ENCODE data around the gene ASB15. TPM values are rescaled to one million over a fixed set of nuclear protein-coding genes. Genes with fewer than 3 reads are reported as not detected.
A peak's percentile ranks its signal among the peaks of the same experiment; 100 is the strongest.

The ASB15 gene
- polyA plus RNA-seq, 2 of the 4 experiments (the other 2 are of a cell fraction): not detected

- TF ChIP-seq ZSCAN20 (CRISPR knock-in tag; IDR thresholded peaks at IDR 0.05): no peak
- no peak for TF ChIP-seq E2F6 (IDR thresholded peaks at IDR 0.05; ENCODE audit: borderline replicate concordance, low read depth)
- no peak for TF ChIP-seq JUNB (IDR thresholded peaks at IDR 0.05)
- TF ChIP-seq NR3C1 (IDR thresholded peaks at IDR 0.05): no peak
- no peak for TF ChIP-seq CHD2 (IDR thresholded peaks at IDR 0.05; ENCODE audit: low read length, partially characterized antibody)
- TF ChIP-seq RFX5 (IDR thresholded peaks at IDR 0.05): no peak
- no peak for TF ChIP-seq TFCP2L1 (CRISPR knock-in tag; IDR thresholded peaks at IDR 0.05)
- no peak for TF ChIP-seq PHF8 (IDR thresholded peaks at IDR 0.05; ENCODE audit: borderline replicate concordance, low read depth)
- no peak for TF ChIP-seq EHF (CRISPR knock-in tag; IDR thresholded peaks at IDR 0.05)
- TF ChIP-seq HES2 (IDR thresholded peaks at IDR 0.05): no peak
- no peak for TF ChIP-seq RNF2 (IDR thresholded peaks at IDR 0.05; ENCODE audit: borderline replicate concordance, low read depth)
- TF ChIP-seq CEBPB (IDR thresholded peaks at IDR 0.05): no peak
- TF ChIP-seq RAD21 (conservative IDR thresholded peaks at IDR 0.05 in 1 of 2, IDR thresholded peaks at IDR 0.05 in 1 of 2): no peak
- no peak for TF ChIP-seq HDAC2 (IDR thresholded peaks at IDR 0.05)
- no peak for TF ChIP-seq POLR2A (IDR thresholded peaks at IDR 0.05; ENCODE audit: low read length)
- ATAC-seq: no peak
- ChIA-PET POLR2A (no interaction called here), CTCF (interaction anchor here (0.6 kb wide), 2 partner anchors 115 to 166 kb away, joined by 3 to 4 read pairs; no protein-coding TSS in a partner anchor)
- Histone ChIP-seq H3K27ac (no peak overlapping the region), H3K4me3 (no peak overlapping the region), H3K4me1 (no peaks in the 10 kb centered on the region), H3K9me3 (no peaks in the 10 kb centered on the region), H3K4me2 (no peak overlapping the region)
- WGBS (ENCODE audit: missing lambda C conversion rate): 50% methylated on average over 6 of the region's 6 CpGs
- no peak for FAIRE-seq
- DNase-seq (ENCODE audit: low read depth in 1 of 2, low spot score in 1 of 2): no peak
Observed at GRCh38 chr7:123658023-123658422, 56.4 kb downstream of the ASB15 start.

GRCh38 chr7:123660514-123661354 lies 59.1 kb downstream of the ASB15 start:
- no peaks in the 10 kb centered on the region for H3K9me3 ChIP-seq
- DNase-seq (ENCODE audit: low read depth in 1 of 2, low spot score in 1 of 2): no peak
- no peaks in the 10 kb centered on the region for H3K4me1 ChIP-seq
- no peak overlapping the region for H3K4me2 ChIP-seq
- CTCF ChIA-PET: interaction anchor here (0.8 to 1.1 kb wide), 2 partner anchors 80 to 137 kb away, joined by 3 read pairs; no protein-coding TSS in a partner anchor
- no peak for FAIRE-seq
- no peak for ATAC-seq
- TF ChIP-seq FOXS1 (CRISPR knock-in tag; IDR thresholded peaks at IDR 0.05): no peak
- peak; percentile 53 for TF ChIP-seq MAFK (IDR thresholded peaks at IDR 0.05; ENCODE audit: partially characterized antibody)
- POLR2A ChIA-PET: no interaction called here
- no peak overlapping the region for H3K27ac ChIP-seq
- H3K4me3 ChIP-seq: no peak overlapping the region
- 49% methylated on average over 8 of the region's 8 CpGs for WGBS (ENCODE audit: missing lambda C conversion rate)

- no peak for TF ChIP-seq RNF2 (IDR thresholded peaks at IDR 0.05; ENCODE audit: borderline replicate concordance, low read depth)
- no peak for TF ChIP-seq CHD2 (IDR thresholded peaks at IDR 0.05; ENCODE audit: low read length, partially characterized antibody)
- no peak for TF ChIP-seq RCOR1 (IDR thresholded peaks at IDR 0.05; ENCODE audit: low read depth, low read length)
- TF ChIP-seq ATOH8 (CRISPR knock-in tag; IDR thresholded peaks at IDR 0.05; ENCODE audit: low read depth): no peak
- no peak for TF ChIP-seq MAX (IDR thresholded peaks at IDR 0.05)
- no peak for TF ChIP-seq POLR2A (IDR thresholded peaks at IDR 0.05; ENCODE audit: low read length)
- ATAC-seq (no peak), DNase-seq (ENCODE audit: low read depth in 1 of 2, low spot score in 1 of 2) (no peak), FAIRE-seq (no peak)
- H3K27ac ChIP-seq: no peak overlapping the region
- ChIA-PET POLR2A (no interaction called here), CTCF (interaction anchor here (0.8 to 1.3 kb wide), 3 partner anchors 21 to 136 kb away, joined by 3 read pairs; no protein-coding TSS in a partner anchor)
- H3K9me3 ChIP-seq: no peaks in the 10 kb centered on the region
- no peak overlapping the region for H3K4me3 ChIP-seq
- no peaks in the 10 kb centered on the region for H3K4me1 ChIP-seq
- no peak overlapping the region for H3K4me2 ChIP-seq
- 60% methylated on average over 1 of the region's 1 CpG for WGBS (ENCODE audit: missing lambda C conversion rate)
Observed at GRCh38 chr7:123661765-123662164, 60.1 kb downstream of the ASB15 start.

Data from A549 (cell line).